ENCODE results near the gene PHKA2. TPM values are rescaled to one million over a fixed set of nuclear protein-coding genes. Genes with fewer than 3 reads are reported as not detected.
A peak's percentile ranks its signal among the peaks of the same experiment; 100 is the strongest.
"Not testable (repeated sequence)": the region's sequence is repeated elsewhere in the genome, so short reads cannot be mapped to it uniquely, and the experiment has no call there.

The PHKA2 gene, protein sequence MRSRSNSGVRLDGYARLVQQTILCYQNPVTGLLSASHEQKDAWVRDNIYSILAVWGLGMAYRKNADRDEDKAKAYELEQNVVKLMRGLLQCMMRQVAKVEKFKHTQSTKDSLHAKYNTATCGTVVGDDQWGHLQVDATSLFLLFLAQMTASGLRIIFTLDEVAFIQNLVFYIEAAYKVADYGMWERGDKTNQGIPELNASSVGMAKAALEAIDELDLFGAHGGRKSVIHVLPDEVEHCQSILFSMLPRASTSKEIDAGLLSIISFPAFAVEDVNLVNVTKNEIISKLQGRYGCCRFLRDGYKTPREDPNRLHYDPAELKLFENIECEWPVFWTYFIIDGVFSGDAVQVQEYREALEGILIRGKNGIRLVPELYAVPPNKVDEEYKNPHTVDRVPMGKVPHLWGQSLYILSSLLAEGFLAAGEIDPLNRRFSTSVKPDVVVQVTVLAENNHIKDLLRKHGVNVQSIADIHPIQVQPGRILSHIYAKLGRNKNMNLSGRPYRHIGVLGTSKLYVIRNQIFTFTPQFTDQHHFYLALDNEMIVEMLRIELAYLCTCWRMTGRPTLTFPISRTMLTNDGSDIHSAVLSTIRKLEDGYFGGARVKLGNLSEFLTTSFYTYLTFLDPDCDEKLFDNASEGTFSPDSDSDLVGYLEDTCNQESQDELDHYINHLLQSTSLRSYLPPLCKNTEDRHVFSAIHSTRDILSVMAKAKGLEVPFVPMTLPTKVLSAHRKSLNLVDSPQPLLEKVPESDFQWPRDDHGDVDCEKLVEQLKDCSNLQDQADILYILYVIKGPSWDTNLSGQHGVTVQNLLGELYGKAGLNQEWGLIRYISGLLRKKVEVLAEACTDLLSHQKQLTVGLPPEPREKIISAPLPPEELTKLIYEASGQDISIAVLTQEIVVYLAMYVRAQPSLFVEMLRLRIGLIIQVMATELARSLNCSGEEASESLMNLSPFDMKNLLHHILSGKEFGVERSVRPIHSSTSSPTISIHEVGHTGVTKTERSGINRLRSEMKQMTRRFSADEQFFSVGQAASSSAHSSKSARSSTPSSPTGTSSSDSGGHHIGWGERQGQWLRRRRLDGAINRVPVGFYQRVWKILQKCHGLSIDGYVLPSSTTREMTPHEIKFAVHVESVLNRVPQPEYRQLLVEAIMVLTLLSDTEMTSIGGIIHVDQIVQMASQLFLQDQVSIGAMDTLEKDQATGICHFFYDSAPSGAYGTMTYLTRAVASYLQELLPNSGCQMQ
- 67.1 TPM for total RNA-seq

DNA sequence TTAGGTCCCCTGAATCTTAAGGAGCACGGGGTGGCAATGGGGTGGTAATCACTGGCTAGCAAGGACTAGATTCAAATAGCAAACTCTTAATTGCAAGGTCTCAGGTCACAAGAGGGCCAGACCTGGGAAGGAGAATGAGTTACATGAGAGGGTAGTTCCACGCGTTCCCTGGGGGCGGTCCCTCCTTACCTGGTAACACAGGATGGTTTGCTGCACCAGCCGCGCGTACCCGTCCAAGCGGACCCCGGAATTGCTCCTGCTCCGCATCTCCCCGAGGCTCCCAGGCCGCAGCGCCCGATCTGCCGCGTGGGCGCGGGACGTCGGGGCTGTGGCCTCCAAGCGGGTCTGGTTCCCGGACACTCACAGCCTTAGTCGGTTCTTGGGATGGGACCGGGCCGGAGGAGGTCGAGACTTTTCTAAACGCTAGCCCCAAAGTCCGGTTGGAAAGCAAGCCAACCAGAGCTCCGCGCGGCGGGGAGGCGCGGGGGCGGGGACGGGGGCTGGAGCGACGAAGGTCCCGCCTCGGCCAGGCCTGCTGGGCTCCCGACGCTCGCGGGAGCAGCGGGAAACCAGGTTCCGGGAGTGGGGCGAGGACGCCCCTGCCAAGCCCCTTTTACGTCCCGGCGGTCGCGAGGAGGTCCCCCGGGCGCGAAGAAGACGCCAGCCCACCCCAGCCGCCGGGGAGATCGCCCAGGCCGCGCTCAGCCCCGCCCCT lies at the start of gene PHKA2:
TSS of gene PHKA2 (minus strand) at position 449 of the 715 bp plus-strand sequence. CDS start at position 267, 182 bp downstream.
- ATAC-seq, result peak; percentile 76
- DNase-seq (ENCODE audit: low spot score), result peak; percentile 82

DNA sequence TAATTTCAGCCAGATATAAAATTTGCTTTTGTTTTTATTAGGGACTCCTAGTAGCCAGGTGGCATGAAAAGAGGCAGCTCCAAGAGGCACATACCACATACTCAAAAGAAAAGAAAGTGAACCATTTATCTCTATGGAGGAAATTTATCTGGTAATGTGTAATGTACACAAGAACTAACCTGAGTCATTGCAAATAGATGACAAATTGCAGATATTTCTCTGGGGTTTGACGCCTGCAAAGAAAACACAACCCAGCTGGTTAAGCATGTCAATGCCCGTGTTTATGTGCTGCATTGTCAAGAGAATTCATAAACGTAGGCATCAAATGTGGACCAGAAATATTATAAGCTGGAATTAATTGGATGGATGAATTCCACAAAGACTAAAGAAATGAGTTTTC lies 46.9 kb upstream of the PHKA2 start:
- ATAC-seq, result no peak
- no peak for DNase-seq (ENCODE audit: low spot score)

DNA sequence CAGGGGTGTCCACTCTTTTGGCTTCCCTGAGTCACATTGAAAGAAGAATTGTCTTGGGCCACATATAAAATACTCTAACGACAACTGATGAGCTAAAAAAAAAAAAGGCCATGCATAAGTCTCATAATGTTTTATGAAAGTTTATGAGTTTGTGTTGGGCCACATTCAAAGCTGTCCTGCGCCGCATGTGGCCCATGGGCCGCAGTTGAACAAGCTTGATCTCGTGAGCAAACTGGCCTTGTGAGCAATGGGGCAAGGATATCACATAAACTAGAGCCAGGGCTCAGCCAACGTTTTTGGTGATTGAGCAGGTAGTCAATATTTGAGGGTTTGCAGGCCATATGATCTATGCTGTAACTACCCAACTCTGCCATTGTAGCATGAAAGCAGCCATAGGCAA lies 44.6 kb upstream of the PHKA2 start:
- DNase-seq (ENCODE audit: low spot score), result no peak
- no peak for ATAC-seq

- ATAC-seq (no peak), DNase-seq (ENCODE audit: low spot score) (no peak)
Observed at GRCh38 chrX:19024366-19024765, 40.5 kb upstream of the PHKA2 start.

DNA sequence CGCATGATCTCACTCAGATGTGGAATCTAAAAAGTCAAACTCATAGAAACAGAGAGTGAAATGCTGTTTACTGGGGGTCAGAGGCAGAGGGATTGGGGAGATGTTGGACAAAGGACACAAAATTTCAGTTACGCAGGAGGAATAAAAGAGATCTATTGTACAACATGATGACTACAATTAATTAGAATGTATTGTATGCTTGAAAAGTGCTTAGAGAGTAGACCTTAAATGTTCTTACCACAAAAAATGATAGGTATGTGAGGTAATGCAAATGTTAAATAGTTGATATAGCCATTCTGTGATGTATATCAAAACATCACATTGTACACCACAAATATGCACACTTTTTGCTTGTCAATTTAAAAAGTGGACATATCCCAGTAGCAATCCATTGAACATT lies 36.1 kb upstream of the PHKA2 start:
- DNase-seq (ENCODE audit: low spot score) (no peak), ATAC-seq (no peak)

GRCh38 chrX:19017271-19017670 lies 33.4 kb upstream of the PHKA2 start:
- ATAC-seq, result peak; percentile 68
- DNase-seq (ENCODE audit: low spot score), result no peak

DNA sequence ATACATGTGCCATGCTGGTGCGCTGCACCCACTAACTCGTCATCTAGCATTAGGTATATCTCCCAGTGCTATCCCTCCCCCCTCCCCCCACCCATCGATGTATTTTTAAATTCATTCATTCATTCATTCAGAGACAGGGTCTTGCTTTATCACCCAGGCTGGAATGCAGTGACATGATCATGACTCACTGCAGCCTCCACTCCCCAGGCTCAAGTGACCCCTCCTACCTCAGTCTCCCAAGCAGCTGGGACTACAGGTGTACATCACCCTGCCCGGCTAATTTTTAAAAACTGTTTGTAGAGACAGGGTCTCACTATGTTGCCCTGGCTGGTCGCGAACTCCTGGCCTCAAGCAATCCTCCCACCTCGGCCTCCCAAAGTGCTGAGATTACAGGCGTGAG lies 32.7 kb upstream of the PHKA2 start:
- not testable (repeated sequence) for DNase-seq (ENCODE audit: low spot score); ATAC-seq

- DNase-seq (ENCODE audit: low spot score) (no peak), ATAC-seq (no peak)
Observed at GRCh38 chrX:19007868-19008267, 24.0 kb upstream of the PHKA2 start.

- ATAC-seq (no peak), DNase-seq (ENCODE audit: low spot score) (no peak)
Observed at GRCh38 chrX:19007011-19007410, 23.1 kb upstream of the PHKA2 start.

DNA sequence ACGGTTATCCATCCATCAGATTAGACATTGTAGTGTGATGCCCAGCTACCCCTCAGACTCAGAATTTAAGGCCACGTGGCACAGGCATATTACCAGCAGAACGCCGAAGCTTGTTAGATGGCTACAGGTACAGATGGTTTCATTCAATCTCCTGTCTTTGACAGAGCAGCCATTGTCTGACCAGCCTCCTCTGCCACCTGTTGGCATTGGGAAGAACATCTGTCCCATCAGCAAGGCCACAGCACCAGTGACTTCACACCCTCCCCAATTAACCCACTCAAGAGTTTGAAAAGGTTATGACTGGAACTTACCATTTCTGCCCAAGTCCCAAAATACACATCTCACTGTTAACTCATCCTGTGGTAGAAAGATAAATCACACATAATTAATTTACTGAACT lies 22.0 kb upstream of the PHKA2 start:
- peak; percentile 63 for ATAC-seq

DNA sequence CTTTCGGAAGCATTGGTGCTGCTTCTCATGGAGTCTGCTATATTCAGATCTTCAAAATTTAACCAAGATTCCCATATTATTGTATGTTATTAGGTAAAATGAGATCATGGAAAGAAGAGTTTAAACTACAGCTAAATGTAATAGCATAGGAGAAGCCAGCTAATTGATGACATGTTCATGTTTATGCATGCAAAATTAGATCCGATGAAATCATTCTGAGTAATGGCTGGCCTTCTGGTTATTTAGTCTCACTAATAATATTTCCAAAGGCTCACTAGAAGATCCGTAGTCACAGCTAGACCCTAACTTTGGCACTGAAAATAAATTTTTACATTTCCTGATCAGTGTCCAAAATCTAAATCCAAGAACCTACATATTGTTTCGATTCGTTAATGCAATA lies 19.8 kb upstream of the PHKA2 start:
- no peak for ATAC-seq
- no peak for DNase-seq (ENCODE audit: low spot score)

More for the DNA sequence above, 22.0 kb upstream of the PHKA2 start:
- no peak for DNase-seq (ENCODE audit: low spot score)

DNA sequence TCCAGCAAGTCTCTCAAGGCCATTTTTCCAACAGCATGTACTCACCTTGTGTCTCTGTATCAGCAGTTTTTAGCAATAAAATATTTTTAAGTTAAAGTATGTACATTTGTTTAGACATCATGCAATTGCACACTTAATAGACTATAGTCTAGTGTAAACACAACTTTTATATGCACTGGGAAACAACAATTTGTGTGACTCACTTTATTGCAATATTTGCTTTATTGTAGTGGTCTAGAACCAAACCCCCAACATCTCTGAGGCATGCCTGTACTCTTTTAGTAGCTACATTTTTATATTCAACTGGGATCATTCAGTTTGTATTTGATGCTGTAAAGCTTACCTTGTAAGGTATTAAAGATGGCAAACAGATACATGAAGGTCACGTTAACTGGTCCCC lies 14.7 kb upstream of the PHKA2 start:
- DNase-seq (ENCODE audit: low spot score) (no peak), ATAC-seq (no peak)

DNA sequence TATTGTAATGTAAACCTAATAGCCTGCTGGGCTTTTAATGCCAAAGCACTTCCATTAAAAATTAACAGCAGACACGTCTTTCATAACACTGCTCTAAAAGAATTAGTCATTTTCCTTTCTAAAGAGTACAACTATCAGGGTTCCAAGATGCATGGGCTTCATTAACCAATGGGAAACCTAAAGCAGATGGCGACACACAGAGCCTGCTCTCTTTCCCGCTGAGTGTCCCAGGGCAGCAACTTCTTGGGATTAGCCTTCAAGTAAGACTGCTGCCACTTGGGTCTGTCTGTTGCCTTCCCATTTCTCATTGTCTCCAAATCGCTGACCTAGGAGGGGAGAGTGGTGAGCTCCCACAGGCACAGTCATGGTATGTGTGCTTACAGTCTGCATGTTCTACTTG lies 14.0 kb upstream of the PHKA2 start:
- DNase-seq (ENCODE audit: low spot score), result no peak
- no peak for ATAC-seq

DNA sequence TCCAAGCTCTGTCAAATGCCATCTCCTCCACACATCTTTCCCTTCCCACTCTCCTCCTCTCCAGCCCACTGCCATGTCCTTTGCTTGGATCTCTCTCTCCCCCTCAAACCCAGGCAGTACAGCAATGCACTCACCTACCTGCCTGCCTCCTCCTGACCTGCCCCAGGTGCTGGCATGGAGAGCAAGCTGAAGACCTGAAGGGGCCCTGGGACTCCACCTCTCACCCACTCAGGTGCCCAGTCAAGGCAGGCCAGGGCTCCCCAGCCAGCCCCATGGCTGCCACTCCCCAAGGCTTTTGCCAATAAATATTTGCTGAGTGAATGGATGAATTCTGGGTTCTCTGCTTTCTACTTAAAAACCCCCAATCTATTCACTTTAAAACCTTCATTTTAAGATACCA lies 12.6 kb upstream of the PHKA2 start:
- DNase-seq (ENCODE audit: low spot score) (no peak), ATAC-seq (no peak)

DNA sequence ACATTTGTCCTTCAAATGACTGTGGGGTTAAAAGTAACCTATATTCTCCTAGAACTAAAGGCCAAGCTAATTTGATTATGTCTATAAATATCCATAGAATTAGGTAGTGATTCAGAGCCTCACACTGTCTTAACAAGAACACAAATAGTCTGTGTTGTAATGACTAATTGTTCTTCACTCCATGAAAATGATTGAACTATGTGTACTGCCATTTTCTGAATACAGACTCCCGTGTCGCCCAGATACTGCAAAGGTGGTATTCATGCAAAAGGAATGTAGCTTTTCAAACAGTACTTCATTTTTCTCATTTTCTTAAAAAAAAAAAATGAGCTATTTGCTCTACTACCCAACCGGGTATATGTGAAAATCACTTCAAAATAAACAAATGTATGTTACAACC lies 11.3 kb upstream of the PHKA2 start:
- ATAC-seq (no peak), DNase-seq (ENCODE audit: low spot score) (no peak)

DNA sequence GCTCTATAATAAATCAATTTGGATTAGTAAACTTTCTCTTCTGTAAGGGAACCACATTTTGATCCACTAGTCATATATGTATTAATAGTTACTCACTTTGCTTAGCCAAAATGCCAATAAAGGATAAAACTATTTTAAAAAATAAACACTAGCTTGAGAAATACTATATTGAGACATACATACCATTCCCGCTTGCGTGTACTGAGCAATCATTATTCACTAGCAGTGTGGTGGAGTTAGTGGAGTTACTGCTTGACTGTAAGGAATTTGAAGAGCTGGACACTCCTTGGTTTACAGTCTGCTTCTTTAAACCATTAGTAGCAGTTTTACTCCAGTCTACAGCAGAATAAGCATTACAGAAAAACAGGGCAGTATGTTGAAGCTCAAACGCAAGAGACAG lies 10.8 kb upstream of the PHKA2 start:
- DNase-seq (ENCODE audit: low spot score) (no peak), ATAC-seq (no peak)

- ATAC-seq (no peak), DNase-seq (ENCODE audit: low spot score) (no peak)
Observed at GRCh38 chrX:18992829-18993228, 8.9 kb upstream of the PHKA2 start.

DNA sequence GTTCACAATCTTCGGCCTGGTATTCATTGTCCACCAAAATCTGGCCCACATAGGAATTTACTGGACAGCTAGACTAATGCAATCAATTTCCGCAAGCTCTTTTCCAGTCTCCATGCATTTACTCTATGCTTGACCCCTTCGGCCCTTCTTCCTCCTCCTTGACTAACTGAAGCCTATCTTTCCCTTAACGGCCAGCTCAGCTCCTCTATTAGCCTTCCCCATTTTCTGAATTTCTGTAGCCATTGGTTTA lies 1.2 kb upstream of the PHKA2 start:
- no peak for ATAC-seq
- no peak for DNase-seq (ENCODE audit: low spot score)

- DNase-seq (ENCODE audit: low spot score) (peak; percentile 89), ATAC-seq (peak; percentile 88)
Observed at GRCh38 chrX:18984381-18985185, 669 bp upstream of the PHKA2 start.

All from left lobe of liver (tissue), 2 donors.